Fibroblast of lung (primary cell): Measurements from ENCODE around the gene ZNF827.

Experiments
- EZH2 ChIP-seq: IDR thresholded peaks from 2 replicates; pipeline ENCODE4 v1.5.1; 2012; ENCODE audit warnings: low read length, control low read depth, mild to moderate bottlenecking; ENCODE audit errors: missing control alignments
- TF ChIP-seq, protein P1 (sequence below), 2 donors: IDR thresholded peaks in 1 of 2; conservative IDR thresholded peaks in 1 of 2; 1 replicate in 1 of 2; 2 replicates in 1 of 2; pipeline ENCODE4 v1.5.1; 2011 to 2012; ENCODE audit warnings: low read length in 2 of 2, control low read depth in 1 of 2, inconsistent platforms in 1 of 2, low read depth in 1 of 2, mild to moderate bottlenecking in 1 of 2

DNA sequence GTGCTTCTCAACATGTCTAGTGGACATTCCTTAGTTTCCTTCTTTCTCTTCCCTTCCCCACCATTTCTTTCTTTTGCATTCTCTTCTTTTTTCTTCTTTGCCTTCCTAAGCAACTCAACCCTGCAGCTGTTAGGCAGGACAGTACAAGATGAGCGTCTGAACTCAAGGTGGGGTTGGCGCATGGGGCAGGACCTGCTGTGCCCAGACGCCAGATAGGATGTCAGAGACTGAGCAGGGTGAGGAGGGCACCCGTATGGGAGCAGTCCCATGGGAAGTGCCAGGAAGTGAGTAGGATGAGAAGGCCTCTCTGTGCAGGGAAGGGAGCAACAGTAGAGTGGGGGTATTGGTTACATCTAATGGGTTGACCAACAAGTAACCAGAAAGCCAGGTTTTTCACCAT, 38.1 kb upstream of the ZNF827 start:
- TF ChIP-seq, protein P1, sequence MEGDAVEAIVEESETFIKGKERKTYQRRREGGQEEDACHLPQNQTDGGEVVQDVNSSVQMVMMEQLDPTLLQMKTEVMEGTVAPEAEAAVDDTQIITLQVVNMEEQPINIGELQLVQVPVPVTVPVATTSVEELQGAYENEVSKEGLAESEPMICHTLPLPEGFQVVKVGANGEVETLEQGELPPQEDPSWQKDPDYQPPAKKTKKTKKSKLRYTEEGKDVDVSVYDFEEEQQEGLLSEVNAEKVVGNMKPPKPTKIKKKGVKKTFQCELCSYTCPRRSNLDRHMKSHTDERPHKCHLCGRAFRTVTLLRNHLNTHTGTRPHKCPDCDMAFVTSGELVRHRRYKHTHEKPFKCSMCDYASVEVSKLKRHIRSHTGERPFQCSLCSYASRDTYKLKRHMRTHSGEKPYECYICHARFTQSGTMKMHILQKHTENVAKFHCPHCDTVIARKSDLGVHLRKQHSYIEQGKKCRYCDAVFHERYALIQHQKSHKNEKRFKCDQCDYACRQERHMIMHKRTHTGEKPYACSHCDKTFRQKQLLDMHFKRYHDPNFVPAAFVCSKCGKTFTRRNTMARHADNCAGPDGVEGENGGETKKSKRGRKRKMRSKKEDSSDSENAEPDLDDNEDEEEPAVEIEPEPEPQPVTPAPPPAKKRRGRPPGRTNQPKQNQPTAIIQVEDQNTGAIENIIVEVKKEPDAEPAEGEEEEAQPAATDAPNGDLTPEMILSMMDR (conservative IDR thresholded peaks at IDR 0.05 in 1 of 2, IDR thresholded peaks at IDR 0.05 in 1 of 2; ENCODE audit: low read depth in 1 of 2, low read length in 2 of 2), result no peak
- TF ChIP-seq EZH2, result no peak
